ENCODE data around the gene RIOK1.
"Not testable (repeated sequence)": the region's sequence is repeated elsewhere in the genome, so short reads cannot be mapped to it uniquely, and the experiment has no call there.

GRCh38 chr6:7344773-7345450 lies 44.7 kb upstream of the RIOK1 start:
- not testable (repeated sequence) for TF ChIP-seq CTCF, POLR2A, POLR2AphosphoS5 (IDR thresholded peaks at IDR 0.05)
